Ovary (tissue), 3 donors: ENCODE data around the gene OARD1.

Experiments
- CTCF ChIP-seq, 3 donors: fragments of 450-650 bp in 2 of 3; fragments of 200-600 bp in 1 of 3; IDR thresholded peaks; one replicate each; pipeline versions ENCODE4 v1.5.1 to v1.8.0; 2016 to 2022; ENCODE audit warnings: antibody characterized with exemption in 3 of 3, mild to moderate bottlenecking in 1 of 3
- EP300 ChIP-seq: sonication (generic); formaldehyde crosslinking; IDR thresholded peaks from one replicate; pipeline ENCODE4 v1.6.1; 2017; ENCODE audit warnings: antibody characterized with exemption
- POLR2A ChIP-seq: fragments of 450-650 bp; IDR thresholded peaks from one replicate; pipeline ENCODE4 v1.6.1; 2017; ENCODE audit warnings: antibody characterized with exemption, mild to moderate bottlenecking, moderate library complexity
- donor health status: DM: no; HTN: no; CAD: no.

GRCh38 chr6:41073203-41073967, 1.2 kb upstream of the OARD1 start:
- TF ChIP-seq CTCF (IDR thresholded peaks at IDR 0.05) (peak in 2 of 3 donors; percentile 64 to 74), POLR2A (peak; percentile 91), EP300 (no peak)
